Mucosa of descending colon (tissue), 3 donors: ENCODE measurements around the gene SMTNL2. TPM values are rescaled to one million over a fixed set of nuclear protein-coding genes. Genes with fewer than 3 reads are reported as not detected.

Experiments
- ATAC-seq: fragments of 200-7000 bp; cut with Tn5 transposase; one replicate; pipeline ENCODE4 v1.9.1; 2020; ENCODE audit warnings: mild to moderate bottlenecking, moderate library complexity
- DNase-seq, 3 donors: peaks; one replicate each; pipeline ENCODE4 v3.0.0-alpha.2; 2020
- H3K36me3 ChIP-seq: fragments of 200-600 bp; one replicate; pipeline ENCODE4 v1.8.0; 2021; ENCODE audit warnings: low read depth, mild to moderate bottlenecking
- H3K4me1 ChIP-seq: fragments of 200-600 bp; one replicate; pipeline ENCODE4 v1.8.0; 2021; ENCODE audit warnings: low read depth, mild to moderate bottlenecking
- H3K4me3 ChIP-seq: fragments of 200-600 bp; one replicate; pipeline ENCODE4 v1.8.0; 2021; ENCODE audit warnings: mild to moderate bottlenecking
- H3K9me3 ChIP-seq: fragments of 200-600 bp; one replicate; pipeline ENCODE4 v1.8.0; 2021; ENCODE audit warnings: mild to moderate bottlenecking
- CTCF ChIP-seq: fragments of 200-600 bp; IDR thresholded peaks from one replicate; pipeline ENCODE4 v1.8.0; 2022; ENCODE audit warnings: antibody characterized with exemption, mild to moderate bottlenecking
- intact Hi-C, 2 donors: fragments of 100-400 bp; cut with DNase I in 1 of 2; cut with micrococcal nuclease in 1 of 2; formaldehyde crosslinking; loops; one replicate each; pipeline versions ENCODE4 v1.11.0 to v1.11.1; 2022; cut with DNase I, micrococcal nuclease
- total RNA-seq, 3 donors: library from RNA; stranded (reverse); fragmentation: NEBNext Ultra II Directional in 2 of 3; extraction: Animal tissue kit (Norgen Biotek cat#: 25700) in 2 of 3; gene quantifications; one replicate each; pipeline versions ENCODE4 v1.2.1 to v1.2.4, GENCODE V29; 2021 to 2023
- donor health status: DM: no; HTN: no; CAD: no; lungs with moderate emphysema.
- donor health status: DM: no; HTN: no; CAD: no.
- donor health status: DM: no; HTN: yes; CAD: no.

SMTNL2 gene
- total RNA-seq, 3 donors from 2014 or later: 0.12 to 1.5 (median 1.1) TPM

GRCh38 chr17:4626734-4627256 lies 42.5 kb downstream of the SMTNL2 start:
- DNase-seq (no peak), ATAC-seq (no peak)
- TF ChIP-seq CTCF: no peak
- no peaks in the 10 kb centered on the region for H3K36me3 ChIP-seq
- H3K4me1 ChIP-seq: no peaks in the 10 kb centered on the region
- intact Hi-C loops: loop anchor here (5.0 kb wide), 2 partner anchors 59 to 204 kb away; no protein-coding TSS in a partner anchor
- H3K4me3 ChIP-seq: no peak overlapping the region
- H3K9me3 ChIP-seq: no peaks in the 10 kb centered on the region

- ATAC-seq: no peak
- intact Hi-C loops: no loop called here
- Histone ChIP-seq H3K9me3 (no peaks in the 10 kb centered on the region), H3K4me3 (no peak overlapping the region), H3K36me3 (no peaks in the 10 kb centered on the region), H3K4me1 (no peaks in the 10 kb centered on the region)
- TF ChIP-seq CTCF: no peak
- DNase-seq: no peak
These were observed 47.1 kb downstream of the SMTNL2 start for GRCh38 chr17:4631431-4631830.

GRCh38 chr17:4631836-4632580 lies 47.7 kb downstream of the SMTNL2 start:
- DNase-seq (no peak), ATAC-seq (no peak)
- TF ChIP-seq CTCF: no peak
- intact Hi-C loops: no loop called here
- H3K4me3 ChIP-seq: no peak overlapping the region
- H3K4me1 ChIP-seq: no peaks in the 10 kb centered on the region
- H3K9me3 ChIP-seq: no peaks in the 10 kb centered on the region
- H3K36me3 ChIP-seq: no peaks in the 10 kb centered on the region

- intact Hi-C loops: no loop called here
- ATAC-seq: no peak
- no peaks in the 10 kb centered on the region for H3K36me3 ChIP-seq
- no peaks in the 10 kb centered on the region for H3K4me1 ChIP-seq
- no peak overlapping the region for H3K4me3 ChIP-seq
- DNase-seq: no peak
- TF ChIP-seq CTCF: no peak
- no peaks in the 10 kb centered on the region for H3K9me3 ChIP-seq
These were observed 48.2 kb downstream of the SMTNL2 start for GRCh38 chr17:4632581-4632920.

GRCh38 chr17:4633643-4634042 lies 49.3 kb downstream of the SMTNL2 start:
- no peaks in the 10 kb centered on the region for H3K36me3 ChIP-seq
- no peak overlapping the region for H3K4me3 ChIP-seq
- no peaks in the 10 kb centered on the region for H3K4me1 ChIP-seq
- DNase-seq (no peak), ATAC-seq (no peak)
- H3K9me3 ChIP-seq: no peaks in the 10 kb centered on the region
- intact Hi-C loops: no loop called here
- no peak for TF ChIP-seq CTCF
